ENCODE measurements around the gene GRPR. TPM values are rescaled to one million over a fixed set of nuclear protein-coding genes. Genes with fewer than 3 reads are reported as not detected.

GRPR gene
- polyA plus RNA-seq (2013, experiment 1 of 2) = 13.1 TPM
- polyA plus RNA-seq (2013, experiment 2 of 2) = 14.5 TPM

DNA sequence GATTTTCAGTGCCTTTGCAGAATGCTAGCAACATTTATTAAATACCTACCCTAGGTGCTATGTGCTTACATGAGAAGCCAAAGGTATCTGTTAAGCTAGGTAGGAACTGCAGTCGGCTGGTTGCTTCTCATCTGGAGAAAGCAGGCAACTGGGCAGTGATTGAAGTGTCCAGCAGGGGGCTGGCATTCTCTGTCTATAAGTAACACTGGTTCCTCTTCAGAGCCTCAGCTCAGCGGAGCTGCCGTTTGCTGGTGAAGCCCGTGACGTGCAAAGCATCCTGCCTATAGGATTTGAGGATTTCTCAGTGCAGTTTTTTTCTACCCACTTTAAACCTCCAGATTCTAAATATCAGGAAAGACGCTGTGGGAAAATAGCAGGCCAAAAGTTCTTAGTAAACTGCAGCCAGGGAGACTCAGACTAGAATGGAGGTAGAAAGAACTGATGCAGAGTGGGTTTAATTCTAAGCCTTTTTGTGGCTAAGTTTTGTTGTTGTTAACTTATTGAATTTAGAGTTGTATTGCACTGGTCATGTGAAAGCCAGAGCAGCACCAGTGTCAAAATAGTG is at the start of gene GRPR:
TSS of gene GRPR (plus strand) at position 344 of the 565 bp plus-strand sequence. CDS start 389 bp downstream, outside the sequence.
- H3K4me3 ChIP-seq (ENCODE audit: low read length) = no peak within 1 kb of the TSS

DNA sequence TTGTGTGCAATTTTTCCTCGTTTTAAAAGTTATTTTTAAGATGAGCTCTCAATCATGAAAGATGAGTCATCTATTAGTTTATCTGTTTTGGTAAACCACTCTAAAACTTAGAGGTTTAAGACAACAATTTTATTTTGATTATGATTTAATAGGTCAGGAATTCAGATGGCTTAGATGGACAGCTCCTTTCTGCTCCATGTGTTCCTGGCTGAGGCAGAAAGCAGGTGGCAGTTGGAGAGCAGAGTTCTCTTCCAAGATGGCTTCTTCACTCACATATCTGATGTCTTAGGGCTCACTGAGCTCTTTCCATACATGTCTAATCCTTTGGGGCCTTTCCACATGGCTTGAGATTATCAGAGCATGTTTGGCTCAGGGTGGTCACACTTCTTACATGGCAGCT is 48.3 kb upstream of the GRPR start:
- Histone ChIP-seq H3K4me2 (ENCODE audit: low read length) (no peak overlapping the region), H2AK5ac (ENCODE audit: low read length) (no peak overlapping the region), H3K27me3 (ENCODE audit: insufficient read depth, low read length, poor library complexity) (no peaks in the 10 kb centered on the region), H3K4me3 (ENCODE audit: low read length) (no peak overlapping the region), H2BK120ac (ENCODE audit: low read depth, low read length) (no peak overlapping the region), H3K18ac (ENCODE audit: low read length) (no peak overlapping the region), H2BK15ac (replicated peaks; ENCODE audit: low read depth) (no peak overlapping the region), H3K56ac (ENCODE audit: low read length) (no peak overlapping the region), H3K79me1 (ENCODE audit: low read length) (no peaks in the 10 kb centered on the region), H3K36me3 (ENCODE audit: control insufficient read depth, insufficient read depth, low read length) (no peaks in the 10 kb centered on the region), H3K4ac (ENCODE audit: low read depth, low read length) (no peak overlapping the region), H3K4me1 (ENCODE audit: control insufficient read depth, low read depth, low read length) (no peaks in the 10 kb centered on the region), H3K9ac (ENCODE audit: low read length) (no peak overlapping the region), H4K8ac (ENCODE audit: low read depth, low read length) (no peak overlapping the region), H2BK5ac (ENCODE audit: low read length) (no peak overlapping the region), H3K79me2 (ENCODE audit: control insufficient read depth, insufficient read depth, low read length) (no peaks in the 10 kb centered on the region), H3K27ac (ENCODE audit: low read depth, low read length) (no peak overlapping the region), H3K23ac (ENCODE audit: low read length) (no peak overlapping the region), H4K5ac (ENCODE audit: low read length) (no peak overlapping the region)
- no CpG with 5 or more reads among the region's 1 CpG for WGBS (ENCODE audit: extremely low coverage, insufficient coverage, low lambda C conversion rate)
- DNase-seq = no peak

More for the DNA sequence above, at the start of gene GRPR:
- H3K23ac ChIP-seq (ENCODE audit: low read length) = no peak within 1 kb of the TSS
- no CpG with 5 or more reads among the region's 6 CpGs for WGBS (ENCODE audit: extremely low coverage, insufficient coverage, low lambda C conversion rate)
- peak within 1 kb of the TSS; percentile 96 for H2AK5ac ChIP-seq (ENCODE audit: low read length)
- peak within 1 kb of the TSS; percentile 42 for H3K4me2 ChIP-seq (ENCODE audit: low read length)
- no peak within 1 kb of the TSS for H3K4ac ChIP-seq (ENCODE audit: low read depth, low read length)
- H3K9ac ChIP-seq (ENCODE audit: low read length) = peak within 1 kb of the TSS; percentile 67
- no peaks in the 10 kb centered on the region for H3K79me1 ChIP-seq (ENCODE audit: low read length)
- no peaks in the 10 kb centered on the region for H3K4me1 ChIP-seq (ENCODE audit: control insufficient read depth, low read depth, low read length)
- H2BK15ac ChIP-seq (replicated peaks; ENCODE audit: low read depth) = no peak within 1 kb of the TSS
- H4K5ac ChIP-seq (ENCODE audit: low read length) = no peak within 1 kb of the TSS
- H2BK5ac ChIP-seq (ENCODE audit: low read length) = no peak within 1 kb of the TSS
- no peak within 1 kb of the TSS for H4K8ac ChIP-seq (ENCODE audit: low read depth, low read length)
- no peak within 1 kb of the TSS for H3K27ac ChIP-seq (ENCODE audit: low read depth, low read length)
- H3K27me3 ChIP-seq (ENCODE audit: insufficient read depth, low read length, poor library complexity) = no peaks in the 10 kb centered on the region
- peak within 1 kb of the TSS; percentile 28 for H3K18ac ChIP-seq (ENCODE audit: low read length)
- H3K79me2 ChIP-seq (ENCODE audit: control insufficient read depth, insufficient read depth, low read length) = peaks cover 8% of the 10 kb centered on the region
- peak; percentile 93 for DNase-seq
- H2BK120ac ChIP-seq (ENCODE audit: low read depth, low read length) = no peak within 1 kb of the TSS
- H3K56ac ChIP-seq (ENCODE audit: low read length) = peak within 1 kb of the TSS; percentile 82
- H3K36me3 ChIP-seq (ENCODE audit: control insufficient read depth, insufficient read depth, low read length) = no peaks in the 10 kb centered on the region

DNA sequence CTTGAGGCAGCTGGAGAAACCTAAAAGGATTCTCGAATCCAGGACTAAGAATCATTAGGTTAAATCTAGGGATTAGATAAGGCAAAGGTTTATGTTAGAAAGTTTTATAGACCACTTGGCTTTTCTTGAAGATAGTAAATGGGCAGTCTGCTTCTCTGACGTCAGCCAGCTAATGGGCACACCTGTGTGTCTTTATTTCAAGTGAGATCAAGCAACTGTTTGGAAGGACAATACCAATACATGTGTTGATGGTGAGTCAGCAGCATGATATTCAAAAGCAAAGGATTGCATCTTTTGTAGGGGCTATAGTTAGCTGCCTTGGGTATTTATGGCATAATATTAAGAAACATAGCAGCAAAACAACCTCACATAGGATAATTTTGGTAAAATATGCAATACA is 46.5 kb upstream of the GRPR start:
- no peak overlapping the region for H4K5ac ChIP-seq (ENCODE audit: low read length)
- no peak overlapping the region for H3K9ac ChIP-seq (ENCODE audit: low read length)
- no peak overlapping the region for H2BK120ac ChIP-seq (ENCODE audit: low read depth, low read length)
- no peak overlapping the region for H3K23ac ChIP-seq (ENCODE audit: low read length)
- no peaks in the 10 kb centered on the region for H3K27me3 ChIP-seq (ENCODE audit: insufficient read depth, low read length, poor library complexity)
- H3K79me1 ChIP-seq (ENCODE audit: low read length) = no peaks in the 10 kb centered on the region
- H3K79me2 ChIP-seq (ENCODE audit: control insufficient read depth, insufficient read depth, low read length) = no peaks in the 10 kb centered on the region
- H3K4me3 ChIP-seq (ENCODE audit: low read length) = no peak overlapping the region
- H2BK15ac ChIP-seq (replicated peaks; ENCODE audit: low read depth) = no peak overlapping the region
- no peaks in the 10 kb centered on the region for H3K36me3 ChIP-seq (ENCODE audit: control insufficient read depth, insufficient read depth, low read length)
- no peaks in the 10 kb centered on the region for H3K4me1 ChIP-seq (ENCODE audit: control insufficient read depth, low read depth, low read length)
- H4K8ac ChIP-seq (ENCODE audit: low read depth, low read length) = no peak overlapping the region
- no peak overlapping the region for H2BK5ac ChIP-seq (ENCODE audit: low read length)
- no peak overlapping the region for H3K56ac ChIP-seq (ENCODE audit: low read length)
- no peak overlapping the region for H3K4ac ChIP-seq (ENCODE audit: low read depth, low read length)
- no peak for DNase-seq
- no peak overlapping the region for H3K4me2 ChIP-seq (ENCODE audit: low read length)
- H2AK5ac ChIP-seq (ENCODE audit: low read length) = no peak overlapping the region
- H3K27ac ChIP-seq (ENCODE audit: low read depth, low read length) = no peak overlapping the region
- H3K18ac ChIP-seq (ENCODE audit: low read length) = no peak overlapping the region
- no CpG with 5 or more reads among the region's 2 CpGs for whole genome bisulfite sequencing (ENCODE audit: extremely low coverage, insufficient coverage, low lambda C conversion rate)

DNA sequence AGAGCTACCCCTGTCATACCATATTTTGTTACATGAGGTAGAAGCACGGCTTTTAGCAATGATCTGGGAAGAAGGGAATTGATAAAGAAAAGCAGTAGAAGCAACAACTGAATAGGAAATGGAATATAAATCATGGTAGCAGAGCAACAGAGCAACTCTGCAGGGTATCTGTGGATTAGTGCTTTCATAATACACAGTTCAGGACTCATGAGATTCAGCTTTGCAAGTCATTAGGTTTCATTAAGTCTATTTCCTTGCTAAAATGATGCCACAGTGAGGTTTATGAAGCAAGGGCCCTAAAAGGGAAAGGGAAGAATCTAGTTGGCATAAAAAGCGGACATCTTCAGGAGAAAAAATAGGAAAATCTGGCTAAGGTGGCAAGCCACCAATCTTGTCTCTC is 45.6 kb upstream of the GRPR start:
- Histone ChIP-seq H3K36me3 (ENCODE audit: control insufficient read depth, insufficient read depth, low read length) (no peaks in the 10 kb centered on the region), H3K27me3 (ENCODE audit: insufficient read depth, low read length, poor library complexity) (no peaks in the 10 kb centered on the region), H2AK5ac (ENCODE audit: low read length) (no peak overlapping the region), H2BK5ac (ENCODE audit: low read length) (no peak overlapping the region), H3K27ac (ENCODE audit: low read depth, low read length) (no peak overlapping the region), H3K9ac (ENCODE audit: low read length) (no peak overlapping the region), H2BK120ac (ENCODE audit: low read depth, low read length) (no peak overlapping the region), H3K4ac (ENCODE audit: low read depth, low read length) (no peak overlapping the region), H4K5ac (ENCODE audit: low read length) (no peak overlapping the region), H3K4me3 (ENCODE audit: low read length) (no peak overlapping the region), H3K4me2 (ENCODE audit: low read length) (no peak overlapping the region), H3K56ac (ENCODE audit: low read length) (no peak overlapping the region), H2BK15ac (replicated peaks; ENCODE audit: low read depth) (no peak overlapping the region), H4K8ac (ENCODE audit: low read depth, low read length) (no peak overlapping the region), H3K23ac (ENCODE audit: low read length) (no peak overlapping the region), H3K4me1 (ENCODE audit: control insufficient read depth, low read depth, low read length) (no peaks in the 10 kb centered on the region), H3K79me2 (ENCODE audit: control insufficient read depth, insufficient read depth, low read length) (no peaks in the 10 kb centered on the region), H3K79me1 (ENCODE audit: low read length) (no peaks in the 10 kb centered on the region), H3K18ac (ENCODE audit: low read length) (no peak overlapping the region)
- DNase-seq = no peak
- WGBS (ENCODE audit: extremely low coverage, insufficient coverage, low lambda C conversion rate) = no CpG with 5 or more reads among the region's 2 CpGs

DNA sequence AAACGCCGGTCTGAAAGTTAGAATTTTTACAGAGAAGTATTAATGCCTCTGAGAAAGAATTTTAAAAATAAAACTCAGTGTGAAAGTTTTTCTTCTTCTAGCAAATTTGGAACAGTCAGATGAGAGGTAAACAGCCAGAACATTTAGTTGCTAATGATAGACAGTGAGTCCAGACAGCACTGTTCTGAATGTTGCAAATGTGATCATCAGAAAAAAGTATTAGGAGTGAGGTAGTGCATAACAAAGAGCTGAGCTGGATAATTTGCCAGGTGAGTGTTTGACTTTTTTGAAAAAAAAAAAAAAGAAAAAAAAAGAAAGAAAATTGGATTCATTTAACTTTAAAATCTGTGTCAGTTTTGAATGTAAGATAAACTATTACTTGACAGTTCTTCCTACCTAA is 42.0 kb upstream of the GRPR start:
- Histone ChIP-seq H2BK5ac (ENCODE audit: low read length) (no peak overlapping the region), H3K4me2 (ENCODE audit: low read length) (no peak overlapping the region), H3K36me3 (ENCODE audit: control insufficient read depth, insufficient read depth, low read length) (no peaks in the 10 kb centered on the region), H2AK5ac (ENCODE audit: low read length) (no peak overlapping the region), H3K4me3 (ENCODE audit: low read length) (no peak overlapping the region), H3K23ac (ENCODE audit: low read length) (no peak overlapping the region), H3K79me2 (ENCODE audit: control insufficient read depth, insufficient read depth, low read length) (no peaks in the 10 kb centered on the region), H3K56ac (ENCODE audit: low read length) (no peak overlapping the region), H3K27ac (ENCODE audit: low read depth, low read length) (no peak overlapping the region), H3K27me3 (ENCODE audit: insufficient read depth, low read length, poor library complexity) (no peaks in the 10 kb centered on the region), H3K4me1 (ENCODE audit: control insufficient read depth, low read depth, low read length) (no peaks in the 10 kb centered on the region), H2BK120ac (ENCODE audit: low read depth, low read length) (no peak overlapping the region), H3K9ac (ENCODE audit: low read length) (no peak overlapping the region), H2BK15ac (replicated peaks; ENCODE audit: low read depth) (no peak overlapping the region), H4K8ac (ENCODE audit: low read depth, low read length) (no peak overlapping the region), H3K18ac (ENCODE audit: low read length) (no peak overlapping the region), H3K79me1 (ENCODE audit: low read length) (no peaks in the 10 kb centered on the region), H3K4ac (ENCODE audit: low read depth, low read length) (no peak overlapping the region), H4K5ac (ENCODE audit: low read length) (no peak overlapping the region)
- no CpG with 5 or more reads among the region's 2 CpGs for WGBS (ENCODE audit: extremely low coverage, insufficient coverage, low lambda C conversion rate)
- no peak for DNase-seq

DNA sequence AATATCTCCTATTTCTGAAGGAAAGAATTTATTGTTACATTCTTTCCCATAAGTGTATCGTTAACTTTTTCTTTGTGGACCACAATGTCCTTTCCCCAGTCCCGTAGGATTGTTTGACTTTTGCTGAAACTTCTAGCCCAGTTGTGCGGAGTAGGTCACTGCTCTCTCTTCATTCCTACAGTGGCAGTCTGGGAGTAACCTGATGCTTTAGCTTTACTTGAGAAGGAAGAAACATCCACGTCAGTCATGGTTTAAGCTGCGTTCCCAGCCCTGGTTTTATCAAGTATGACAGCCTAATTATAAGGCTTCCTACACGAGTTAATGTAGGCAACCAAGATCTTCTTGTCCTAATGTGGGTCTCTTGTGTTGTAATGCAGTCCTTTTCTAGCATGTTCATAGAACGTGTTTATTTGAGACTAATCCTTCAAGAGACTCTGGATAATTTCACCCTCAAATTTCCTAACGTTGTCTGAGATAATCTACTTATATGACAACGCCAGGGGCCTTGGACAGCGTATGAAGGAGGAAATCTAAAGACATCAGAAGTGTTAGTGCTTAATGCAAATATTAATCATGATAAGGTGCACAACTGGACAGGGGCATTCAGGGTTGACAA is 40.8 kb upstream of the GRPR start:
- Histone ChIP-seq H3K79me1 (ENCODE audit: low read length) (no peaks in the 10 kb centered on the region), H3K4me1 (ENCODE audit: control insufficient read depth, low read depth, low read length) (no peaks in the 10 kb centered on the region), H3K18ac (ENCODE audit: low read length) (no peak overlapping the region), H2AK5ac (ENCODE audit: low read length) (no peak overlapping the region), H3K27ac (ENCODE audit: low read depth, low read length) (no peak overlapping the region), H3K9ac (ENCODE audit: low read length) (no peak overlapping the region), H3K36me3 (ENCODE audit: control insufficient read depth, insufficient read depth, low read length) (no peaks in the 10 kb centered on the region), H3K4me2 (ENCODE audit: low read length) (no peak overlapping the region), H3K23ac (ENCODE audit: low read length) (no peak overlapping the region), H3K4me3 (ENCODE audit: low read length) (no peak overlapping the region), H2BK5ac (ENCODE audit: low read length) (no peak overlapping the region), H4K5ac (ENCODE audit: low read length) (no peak overlapping the region), H3K56ac (ENCODE audit: low read length) (no peak overlapping the region), H3K27me3 (ENCODE audit: insufficient read depth, low read length, poor library complexity) (no peaks in the 10 kb centered on the region), H4K8ac (ENCODE audit: low read depth, low read length) (no peak overlapping the region), H3K4ac (ENCODE audit: low read depth, low read length) (no peak overlapping the region), H2BK120ac (ENCODE audit: low read depth, low read length) (no peak overlapping the region), H2BK15ac (replicated peaks; ENCODE audit: low read depth) (no peak overlapping the region), H3K79me2 (ENCODE audit: control insufficient read depth, insufficient read depth, low read length) (no peaks in the 10 kb centered on the region)
- no peak for DNase-seq
- WGBS (ENCODE audit: extremely low coverage, insufficient coverage, low lambda C conversion rate) = no CpG with 5 or more reads among the region's 10 CpGs

Measured in mesendoderm (in vitro differentiated cells).